Ovary (tissue), 9 donors: ENCODE measurements around the gene ARPC2. TPM values are rescaled to one million over a fixed set of nuclear protein-coding genes. Genes with fewer than 3 reads are reported as not detected.

Experiments
- DNase-seq, 5 donors: peaks; one replicate each; pipeline ENCODE4 v3.0.0-alpha.2; 2019 to 2020
- H3K27ac ChIP-seq, 2 donors: fragments of 200-600 bp; one replicate each; pipeline versions ENCODE4 v1.5.1 to v1.8.0; 2019 to 2022
- H3K27me3 ChIP-seq: fragments of 200-600 bp; one replicate; pipeline ENCODE4 v1.8.0; 2022
- H3K36me3 ChIP-seq: fragments of 200-600 bp; sonication (generic); one replicate; pipeline ENCODE4 v1.5.1; 2019
- H3K4me1 ChIP-seq: one replicate; pipeline ENCODE4 v1.8.1; 2013; ENCODE audit warnings: mild to moderate bottlenecking, moderate library complexity; ENCODE audit not compliant: insufficient read depth
- H3K4me3 ChIP-seq: fragments of 200-600 bp; sonication (generic); one replicate; pipeline ENCODE4 v1.5.1; 2017
- H3K9me3 ChIP-seq, 2 donors: fragments of 200-600 bp in 1 of 2; sonication (generic) in 1 of 2; one replicate each; pipeline versions ENCODE4 v1.5.1 to v1.8.1; 2013 to 2019; ENCODE audit warnings: mild to moderate bottlenecking in 1 of 2, moderate library complexity in 1 of 2
- EP300 ChIP-seq: sonication (generic); formaldehyde crosslinking; IDR thresholded peaks from one replicate; pipeline ENCODE4 v1.6.1; 2017; ENCODE audit warnings: antibody characterized with exemption
- POLR2A ChIP-seq: fragments of 450-650 bp; IDR thresholded peaks from one replicate; pipeline ENCODE4 v1.6.1; 2017; ENCODE audit warnings: antibody characterized with exemption, mild to moderate bottlenecking, moderate library complexity
- WGBS, 3 donors: extraction: QIAGEN DNeasy Blood & Tissue Kit in 1 of 3; methylation state at CpG; one replicate each; pipeline versions ENCODE4 v1.1.5 to v1.1.7; 2013 to 2017; 5-methylcytosine and 5-hydroxymethylcytosine counted together
- intact Hi-C, 4 donors: fragments of 100-400 bp; cut with DNase I; formaldehyde crosslinking; loops; one replicate each; pipeline versions ENCODE4 v1.11.0 to v1.15.1; 2022 to 2023
- polyA plus RNA-seq, 2 donors: library from polyadenylated mRNA; stranded (reverse); fragments of 200-250 nt in 1 of 2; fragments of 350-450 nt in 1 of 2; fragmentation: Illumina TruSeq in 1 of 2; extraction: RNeasy Lipid Tissue Mini Kit (QIAGEN cat#74804) in 1 of 2; gene quantifications; one replicate each; pipeline ENCODE4 v1.2.3, GENCODE V29; 2013 to 2014
- total RNA-seq, 7 donors: library from RNA; depleted of rRNA in 2 of 7; stranded (reverse); fragments of >200 nt in 2 of 7; fragmentation: NEBNext Ultra II Directional in 3 of 7; extraction: Animal tissue kit (Norgen Biotek cat#: 25700) in 3 of 7; gene quantifications; one replicate each; pipeline versions ENCODE4 v1.1.0 to v1.2.4, GENCODE V29; 2016 to 2023
- TF ChIP-seq, protein P1 (sequence below), 3 donors: fragments of 450-650 bp in 2 of 3; fragments of 200-600 bp in 1 of 3; IDR thresholded peaks; one replicate each; pipeline versions ENCODE4 v1.5.1 to v1.8.0; 2016 to 2022; ENCODE audit warnings: antibody characterized with exemption in 3 of 3, mild to moderate bottlenecking in 1 of 3
- donor health status: DM: no; HTN: no; CAD: no; lungs with moderate emphysema.
- donor health status: DM: no; HTN: no; CAD: no.
- donor health status: Bipolar disorder and iron deficiency.
- donor health status: DM: yes; HTN: yes; CAD: no.
- donor health status: DM: no; HTN: no; CAD: no.
- donor health status: DM: yes; HTN: yes; CAD: no.

ARPC2 gene
- total and polyA plus RNA-seq, 9 donors: 135 to 357 (median 170) TPM

DNA sequence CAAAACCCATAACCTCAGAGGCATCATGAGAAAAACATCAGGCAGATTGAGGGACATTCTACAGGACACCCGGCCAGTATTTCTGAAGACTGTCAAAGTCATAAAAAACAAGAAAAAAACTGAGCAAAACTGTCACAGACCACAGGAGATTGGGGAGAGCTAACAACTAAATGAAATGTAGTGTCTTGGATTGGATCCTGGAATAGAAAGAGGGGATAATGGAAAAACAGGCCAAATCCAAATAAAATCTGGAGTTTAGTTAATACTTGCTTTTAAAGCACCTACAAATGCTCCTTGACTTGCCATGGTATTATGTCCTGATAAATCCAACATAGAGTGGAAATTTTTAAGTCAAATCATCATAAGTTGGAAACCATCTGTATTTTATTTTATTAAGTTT lies 32.7 kb upstream of the ARPC2 start:
- intact Hi-C loops: loop anchor here in 1 of 4 donors (10.0 kb wide), 1 partner anchor 210 kb away; the partner anchor contains the start of gene CTDSP1
- H3K36me3 ChIP-seq: no peaks in the 10 kb centered on the region
- no peaks in the 10 kb centered on the region for H3K4me1 ChIP-seq
- H3K27ac ChIP-seq: no peak overlapping the region
- no peaks in the 10 kb centered on the region for H3K9me3 ChIP-seq
- TF ChIP-seq POLR2A: no peak
- TF ChIP-seq EP300: no peak
- TF ChIP-seq, protein P1, sequence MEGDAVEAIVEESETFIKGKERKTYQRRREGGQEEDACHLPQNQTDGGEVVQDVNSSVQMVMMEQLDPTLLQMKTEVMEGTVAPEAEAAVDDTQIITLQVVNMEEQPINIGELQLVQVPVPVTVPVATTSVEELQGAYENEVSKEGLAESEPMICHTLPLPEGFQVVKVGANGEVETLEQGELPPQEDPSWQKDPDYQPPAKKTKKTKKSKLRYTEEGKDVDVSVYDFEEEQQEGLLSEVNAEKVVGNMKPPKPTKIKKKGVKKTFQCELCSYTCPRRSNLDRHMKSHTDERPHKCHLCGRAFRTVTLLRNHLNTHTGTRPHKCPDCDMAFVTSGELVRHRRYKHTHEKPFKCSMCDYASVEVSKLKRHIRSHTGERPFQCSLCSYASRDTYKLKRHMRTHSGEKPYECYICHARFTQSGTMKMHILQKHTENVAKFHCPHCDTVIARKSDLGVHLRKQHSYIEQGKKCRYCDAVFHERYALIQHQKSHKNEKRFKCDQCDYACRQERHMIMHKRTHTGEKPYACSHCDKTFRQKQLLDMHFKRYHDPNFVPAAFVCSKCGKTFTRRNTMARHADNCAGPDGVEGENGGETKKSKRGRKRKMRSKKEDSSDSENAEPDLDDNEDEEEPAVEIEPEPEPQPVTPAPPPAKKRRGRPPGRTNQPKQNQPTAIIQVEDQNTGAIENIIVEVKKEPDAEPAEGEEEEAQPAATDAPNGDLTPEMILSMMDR (IDR thresholded peaks at IDR 0.05): no peak
- no peaks in the 10 kb centered on the region for H3K27me3 ChIP-seq
- H3K4me3 ChIP-seq: no peak overlapping the region
- no peak for DNase-seq
- WGBS, 3 donors: 73 to 84% (median 84%) methylated on average over 1 of the region's 1 CpG

DNA sequence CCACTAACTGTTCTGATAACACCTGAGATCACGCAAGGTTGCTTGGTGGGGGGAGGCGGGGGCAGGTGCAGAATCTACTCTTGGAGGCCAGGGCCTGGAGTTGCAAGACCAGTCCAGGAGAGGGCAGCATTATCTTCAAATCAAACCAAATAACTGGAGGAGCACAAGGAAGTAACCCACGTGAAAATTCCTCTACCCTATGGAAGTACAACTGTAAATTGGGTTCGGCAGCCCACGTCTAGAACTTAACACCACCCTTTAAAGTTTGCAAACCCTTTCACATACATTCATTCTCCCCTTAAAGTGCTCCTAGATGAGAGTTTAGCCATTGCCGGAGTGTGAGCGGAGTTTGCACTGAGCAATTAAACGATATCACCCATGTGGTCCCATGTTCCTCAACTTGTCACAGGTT lies 30.6 kb upstream of the ARPC2 start:
- no peak for TF ChIP-seq POLR2A
- TF ChIP-seq, protein P1 (IDR thresholded peaks at IDR 0.05): peak; percentile 33 to 68 (median 55)
- H3K36me3 ChIP-seq: no peaks in the 10 kb centered on the region
- 32 to 36% (median 34%) methylated on average over 8 of the region's 8 CpGs for WGBS, 3 donors
- no peak overlapping the region for H3K4me3 ChIP-seq
- no peaks in the 10 kb centered on the region for H3K4me1 ChIP-seq
- no peak overlapping the region for H3K27ac ChIP-seq
- no peaks in the 10 kb centered on the region for H3K27me3 ChIP-seq
- H3K9me3 ChIP-seq: no peaks in the 10 kb centered on the region
- peak; percentile 38 to 74 (median 62) for DNase-seq
- intact Hi-C loops: loop anchor here in 2 of 4 donors (5.0 to 10.0 kb wide), 2 partner anchors 81 to 208 kb away; partner anchors contain the start of gene CTDSP1 (in 1 of the 2)

DNA sequence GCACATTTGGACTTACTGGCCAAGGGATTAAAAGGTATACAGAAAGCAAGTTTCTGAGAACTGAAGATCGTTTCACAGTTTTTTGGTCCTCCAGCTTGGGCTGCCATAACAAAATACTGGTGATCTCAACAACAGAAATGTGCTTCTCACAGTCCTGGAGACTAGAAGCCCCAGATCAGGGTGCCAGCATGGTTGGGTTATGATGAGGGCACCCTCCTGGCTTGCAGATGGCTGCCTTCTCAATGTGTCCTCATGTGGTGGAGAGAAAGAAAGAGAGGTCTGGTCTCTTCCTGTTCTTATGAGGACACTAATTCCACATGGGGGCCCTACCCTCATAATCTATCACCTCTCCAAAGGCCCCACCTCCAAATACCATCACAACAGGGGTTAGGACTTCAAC lies 30.1 kb upstream of the ARPC2 start:
- TF ChIP-seq, protein P1 (IDR thresholded peaks at IDR 0.05): no peak
- TF ChIP-seq POLR2A: no peak
- TF ChIP-seq EP300: no peak
- intact Hi-C loops: loop anchor here in 2 of 4 donors (5.0 to 10.0 kb wide), 2 partner anchors 80 to 208 kb away; partner anchors contain the start of gene CTDSP1 (in 1 of the 2)
- no peak for DNase-seq
- WGBS, 3 donors: 62 to 77% (median 64%) methylated on average over 1 of the region's 1 CpG
- no peaks in the 10 kb centered on the region for H3K4me1 ChIP-seq
- no peaks in the 10 kb centered on the region for H3K9me3 ChIP-seq
- no peaks in the 10 kb centered on the region for H3K36me3 ChIP-seq
- no peak overlapping the region for H3K27ac ChIP-seq
- H3K4me3 ChIP-seq: no peak overlapping the region
- no peaks in the 10 kb centered on the region for H3K27me3 ChIP-seq

DNA sequence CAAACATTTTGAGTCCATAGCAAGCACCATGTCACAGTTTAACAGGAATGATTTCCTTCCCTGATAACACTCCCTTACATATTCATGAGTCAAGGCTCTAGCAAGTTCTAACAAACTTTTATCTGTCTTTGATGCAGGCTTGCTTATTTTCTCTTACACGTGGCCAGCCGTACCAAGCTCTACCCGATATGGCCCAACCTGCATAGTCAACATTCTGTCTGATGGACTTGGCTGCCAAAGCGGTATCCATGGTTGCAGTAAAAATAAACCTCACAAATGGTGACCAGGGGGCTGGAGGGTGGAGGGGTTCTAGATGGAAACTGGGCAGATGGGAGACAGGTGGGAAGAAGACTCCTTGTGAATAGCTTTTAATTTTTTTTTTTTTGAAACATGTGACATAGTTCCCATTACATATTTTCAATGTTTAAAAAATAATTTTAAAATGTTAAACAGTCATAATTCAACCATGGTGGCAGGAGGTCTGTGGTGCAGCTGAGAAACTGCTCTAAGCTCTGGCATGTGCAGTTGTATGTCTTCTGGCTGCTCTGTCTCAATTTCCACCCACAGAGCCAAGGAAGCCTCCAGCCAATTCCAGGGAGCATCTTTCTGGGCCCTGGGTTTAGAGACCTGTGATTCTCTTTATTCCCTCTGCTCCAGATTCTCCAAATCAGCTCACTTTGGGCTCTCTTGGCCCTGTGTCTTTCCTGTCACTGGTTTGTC lies 29.5 kb upstream of the ARPC2 start:
- Histone ChIP-seq H3K27ac (no peak overlapping the region), H3K4me3 (no peak overlapping the region), H3K36me3 (no peaks in the 10 kb centered on the region), H3K4me1 (no peaks in the 10 kb centered on the region), H3K9me3 (no peaks in the 10 kb centered on the region), H3K27me3 (no peaks in the 10 kb centered on the region)
- intact Hi-C loops: loop anchor here in 2 of 4 donors (5.0 to 10.0 kb wide), 2 partner anchors 80 to 207 kb away; partner anchors contain the start of gene CTDSP1 (in 1 of the 2)
- WGBS, 3 donors: 33 to 37% (median 36%) methylated on average over 4 of the region's 4 CpGs
- no peak for TF ChIP-seq EP300
- TF ChIP-seq, protein P1 (IDR thresholded peaks at IDR 0.05): no peak
- DNase-seq: no peak
